HG02885 (cell line): ENCODE results near the gene MEOX2.

ENCODE experiments used
- ATAC-seq: cut with Tn5 transposase; IDR thresholded peaks from one replicate; pipeline ENCODE4 v1.9.1; 2021; ENCODE audit warnings: mild to moderate bottlenecking; ENCODE audit not compliant: unreplicated experiment, poor library complexity

MEOX2 gene

GRCh38 chr7:15682111-15682510 is 4.4 kb downstream of the MEOX2 start:
- ATAC-seq, result no peak

GRCh38 chr7:15681631-15682030 is 4.9 kb downstream of the MEOX2 start:
- ATAC-seq, result no peak

- no peak for ATAC-seq
Observed at GRCh38 chr7:15681186-15681585, 5.3 kb downstream of the MEOX2 start.

DNA sequence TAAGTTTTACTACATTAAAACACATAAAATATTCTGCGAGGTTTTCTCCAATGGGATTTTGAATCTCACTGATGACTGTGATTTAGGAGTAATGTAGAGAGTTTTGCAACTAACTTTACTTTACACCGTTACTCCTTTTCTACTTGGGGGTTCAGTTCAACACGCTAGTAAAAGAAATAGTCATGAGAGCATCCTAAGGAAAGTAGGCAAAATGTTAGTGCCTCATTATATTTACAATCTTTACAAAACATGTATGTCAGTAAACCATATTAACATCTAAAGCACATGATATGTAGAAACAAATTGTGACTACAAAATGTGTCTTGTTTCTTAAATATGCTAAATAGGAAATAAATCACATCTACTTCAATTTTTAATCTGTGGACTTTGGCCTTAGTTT is 6.0 kb downstream of the MEOX2 start:
- no peak for ATAC-seq

DNA sequence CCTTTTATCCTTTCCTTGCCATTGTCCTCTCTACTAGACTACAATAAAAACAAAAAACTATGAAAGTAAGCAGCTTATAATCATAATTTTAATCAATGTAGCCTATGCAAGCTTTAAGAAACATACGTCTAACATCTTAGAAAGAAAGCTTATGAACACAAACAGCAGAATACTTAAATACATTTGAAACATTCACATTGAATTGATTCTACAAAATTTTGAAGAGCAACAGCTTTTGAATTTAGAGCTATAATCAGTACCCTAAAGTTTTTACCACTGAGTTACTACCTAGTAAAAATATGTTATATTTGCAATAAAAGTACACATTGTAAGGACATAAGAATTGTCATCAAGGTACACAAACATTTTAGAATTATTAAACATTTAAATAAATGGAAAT is 7.2 kb downstream of the MEOX2 start:
- no peak for ATAC-seq

- no peak for ATAC-seq
Observed at GRCh38 chr7:15678653-15679052, 7.8 kb downstream of the MEOX2 start.

DNA sequence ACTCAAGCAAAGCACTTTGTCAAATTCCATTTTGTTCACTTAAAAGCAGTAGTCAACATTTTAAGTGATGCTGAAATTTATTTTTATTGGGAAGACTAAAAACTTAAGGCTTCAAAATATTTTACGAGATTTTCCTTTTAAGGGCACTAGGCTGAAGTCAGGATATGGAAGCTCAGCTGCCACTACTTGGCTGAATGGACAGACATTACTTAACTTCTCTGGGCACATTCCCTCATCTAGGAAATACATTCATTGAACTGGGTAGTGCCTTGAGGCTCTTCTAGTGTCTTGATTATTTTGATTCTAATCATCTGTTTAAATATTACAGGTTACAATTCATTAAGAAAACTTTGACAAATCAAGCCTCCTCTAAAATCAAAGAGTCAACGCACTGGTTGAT is 11.1 kb downstream of the MEOX2 start:
- no peak for ATAC-seq

DNA sequence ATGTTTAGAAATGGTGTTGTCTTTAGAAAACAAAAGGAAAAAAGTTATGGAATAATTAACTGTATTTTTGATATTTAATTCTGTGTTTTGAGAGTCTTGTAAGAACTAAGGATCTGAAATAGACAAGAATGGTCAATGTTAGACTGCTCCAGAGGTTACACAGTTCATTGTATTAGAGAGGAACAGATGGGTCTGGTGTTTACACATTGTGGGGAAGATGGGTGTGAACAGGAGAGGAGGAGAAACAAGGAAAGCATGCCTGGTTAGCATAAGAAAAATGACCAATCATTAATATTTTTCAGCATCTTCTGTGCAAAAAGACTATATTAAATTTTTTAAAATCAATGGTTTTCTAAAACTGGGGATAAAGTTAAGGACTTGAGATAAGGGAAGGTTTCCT is 11.9 kb downstream of the MEOX2 start:
- ATAC-seq, result no peak

- ATAC-seq, result no peak
Observed at GRCh38 chr7:15669443-15670090, 16.9 kb downstream of the MEOX2 start.

DNA sequence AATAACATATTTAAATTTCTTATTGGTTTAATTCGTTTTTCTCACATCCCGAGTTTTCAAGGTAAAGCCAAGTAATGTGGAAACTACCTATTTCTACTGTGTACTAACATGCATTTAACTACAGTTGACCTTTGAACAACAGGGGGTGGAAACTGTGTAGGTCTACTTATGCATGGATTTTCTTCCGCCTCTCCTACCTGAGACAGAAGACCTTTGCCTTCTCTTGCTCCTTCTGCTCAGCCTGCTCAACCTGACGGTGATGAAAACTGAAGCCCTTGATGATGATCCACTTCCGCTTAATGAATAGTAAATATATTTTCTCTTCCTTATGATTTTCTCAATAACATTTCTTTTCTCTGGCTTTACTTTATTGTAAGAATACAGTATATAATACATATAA is 18.5 kb downstream of the MEOX2 start:
- no peak for ATAC-seq

- ATAC-seq, result no peak
Observed at GRCh38 chr7:15662451-15662850, 24.0 kb downstream of the MEOX2 start.

DNA sequence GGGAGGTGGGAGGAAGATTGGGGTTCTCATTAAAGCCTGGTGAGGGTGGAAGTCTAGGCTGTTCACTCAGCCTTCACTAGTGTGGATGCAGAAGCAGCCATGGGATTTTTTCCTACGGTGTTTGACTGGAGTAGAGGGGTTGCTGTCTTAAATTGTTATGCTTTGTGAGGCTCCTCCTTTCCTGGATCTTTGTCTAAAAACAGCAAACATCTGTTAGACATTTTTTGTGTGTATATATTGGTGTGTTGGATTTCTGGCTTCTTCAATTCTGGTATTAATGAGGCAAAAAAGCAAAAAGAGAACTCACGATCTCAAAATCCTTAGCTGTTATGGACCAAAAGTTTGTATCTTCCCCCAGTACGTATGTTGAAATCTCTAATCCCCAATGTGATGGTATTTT is 28.2 kb downstream of the MEOX2 start:
- ATAC-seq, result no peak

- ATAC-seq, result no peak
Observed at GRCh38 chr7:15652776-15653290, 33.6 kb downstream of the MEOX2 start.

DNA sequence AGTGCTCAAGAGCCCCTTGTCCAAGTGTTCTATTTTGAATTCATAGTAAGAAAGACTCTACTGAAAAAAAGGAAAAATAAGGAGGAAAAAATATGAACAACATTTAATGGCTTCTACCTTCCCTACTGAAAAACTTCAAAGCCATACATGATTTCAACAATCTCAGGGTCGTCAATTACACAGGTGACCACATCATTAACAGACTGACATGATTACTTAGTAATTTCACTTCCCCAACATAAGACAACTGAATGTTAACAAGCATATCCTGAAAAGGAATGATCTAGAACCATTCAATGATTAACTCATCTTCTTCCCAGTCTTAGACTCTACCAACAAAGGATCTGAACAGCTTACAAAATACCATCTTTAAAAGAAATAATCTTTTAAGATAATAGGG is 34.8 kb downstream of the MEOX2 start:
- no peak for ATAC-seq

DNA sequence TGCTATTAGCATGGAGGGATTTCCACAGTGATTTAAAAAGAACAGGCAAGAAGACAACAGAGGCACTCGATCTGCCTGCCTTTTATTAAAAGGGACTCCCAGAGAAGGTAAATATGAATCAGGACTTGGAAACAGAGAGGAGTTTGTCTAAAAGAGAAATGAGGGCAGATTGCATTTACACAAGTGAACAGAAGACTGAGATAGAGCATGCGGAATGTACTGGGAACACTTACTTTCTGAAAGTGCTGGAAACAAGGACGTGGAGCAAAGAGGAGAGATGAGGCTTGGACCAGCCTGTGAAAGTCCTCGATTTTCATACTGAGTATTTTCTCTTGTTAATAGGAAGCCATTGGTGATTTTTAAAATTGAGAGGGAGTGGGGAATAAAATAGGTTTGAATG is 35.7 kb downstream of the MEOX2 start:
- ATAC-seq, result no peak

- ATAC-seq, result no peak
Observed at GRCh38 chr7:15648461-15648961, 38.0 kb downstream of the MEOX2 start.

- no peak for ATAC-seq
Observed at GRCh38 chr7:15647309-15647708, 39.2 kb downstream of the MEOX2 start.

DNA sequence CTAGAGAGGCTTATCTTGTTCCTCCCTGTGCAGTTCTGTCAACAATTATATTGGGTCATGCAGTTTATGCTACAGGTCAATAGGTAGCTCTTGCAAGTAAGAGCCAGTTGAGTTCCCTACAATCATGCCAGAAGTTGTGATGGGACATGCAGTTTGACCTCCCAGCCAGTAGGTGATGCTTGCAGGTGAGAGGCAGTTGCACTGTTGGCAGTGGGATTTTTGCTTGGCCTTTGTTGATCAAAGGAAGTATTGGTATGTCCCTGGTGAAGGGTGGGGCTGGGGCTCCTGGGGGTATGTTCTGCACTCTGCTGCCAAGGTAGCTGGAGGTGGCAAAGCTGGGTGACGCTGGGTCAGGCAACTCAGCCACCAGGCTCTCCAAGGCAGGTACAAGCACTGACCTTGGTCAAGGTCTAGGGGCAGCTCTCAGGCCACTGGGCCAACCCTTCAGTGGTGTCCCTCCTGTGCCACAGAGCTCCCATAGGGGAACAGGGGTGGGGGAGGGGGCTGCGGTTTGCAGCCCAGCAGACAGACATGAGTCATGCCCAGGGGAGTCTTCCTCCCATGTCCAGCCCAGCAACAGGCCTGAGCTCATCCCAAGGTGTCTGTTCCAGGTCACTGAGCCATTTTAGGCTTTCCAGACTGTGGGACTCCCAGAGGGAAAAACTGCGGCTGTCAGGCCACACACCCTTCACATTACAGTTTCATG is 43.3 kb downstream of the MEOX2 start:
- no peak for ATAC-seq

GRCh38 chr7:15628876-15629275 is 57.6 kb downstream of the MEOX2 start:
- ATAC-seq, result no peak

DNA sequence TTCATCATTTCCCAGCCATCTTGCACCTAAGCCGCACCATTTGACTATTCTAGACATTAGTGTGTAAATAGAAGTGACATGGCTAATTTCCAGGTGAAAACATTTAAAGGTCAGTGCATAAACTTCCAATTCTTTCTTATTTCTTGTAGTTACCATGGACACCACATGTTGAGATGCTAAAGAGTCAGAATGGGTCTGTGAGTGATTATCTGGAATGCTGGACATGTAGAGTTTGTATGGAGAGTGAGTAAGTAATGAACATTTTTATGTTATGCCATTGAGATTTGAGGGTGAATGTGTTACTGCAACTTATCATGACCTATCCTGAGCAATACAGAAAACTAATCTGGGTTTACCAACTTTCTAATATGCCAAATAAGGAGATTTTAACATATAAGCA is 60.4 kb downstream of the MEOX2 start:
- ATAC-seq, result no peak

DNA sequence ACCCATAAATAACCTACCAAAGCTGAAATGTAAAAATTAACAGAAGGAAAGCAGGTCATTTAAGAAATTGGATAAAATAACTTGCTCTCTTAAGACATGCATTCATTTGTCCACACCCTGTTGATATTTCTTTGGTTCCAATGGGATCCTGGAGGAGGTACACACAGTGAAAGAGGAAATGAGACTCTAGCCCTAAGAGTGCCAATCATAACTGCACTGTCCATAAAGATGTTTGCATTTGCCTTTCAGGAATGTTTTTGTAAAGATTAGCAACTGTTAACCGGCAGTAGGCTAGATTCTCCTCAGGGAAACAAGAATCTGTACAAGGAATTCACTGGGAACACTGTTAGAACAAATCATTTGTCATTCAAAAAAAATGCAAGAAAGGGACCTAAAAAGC is 61.0 kb downstream of the MEOX2 start:
- no peak for ATAC-seq

GRCh38 chr7:15621468-15621867 is 65.0 kb downstream of the MEOX2 start:
- ATAC-seq, result no peak
